Activated T-helper 1 cell treated with Interleukin-2 at 50 U/mL for 16 hours (primary cell): Measurements from ENCODE around the gene BTBD2.

ENCODE experiments used
- DNase-seq: peaks from one replicate; pipeline ENCODE4 v3.0.0-alpha.2; 2020; ENCODE audit warnings: low read depth

Gene BTBD2

GRCh38 chr19:1985588-1986356 is 29.7 kb downstream of the BTBD2 start:
- no peak for DNase-seq

- DNase-seq = no peak
Measured at GRCh38 chr19:1984357-1984756, 31.2 kb downstream of the BTBD2 start.

DNA sequence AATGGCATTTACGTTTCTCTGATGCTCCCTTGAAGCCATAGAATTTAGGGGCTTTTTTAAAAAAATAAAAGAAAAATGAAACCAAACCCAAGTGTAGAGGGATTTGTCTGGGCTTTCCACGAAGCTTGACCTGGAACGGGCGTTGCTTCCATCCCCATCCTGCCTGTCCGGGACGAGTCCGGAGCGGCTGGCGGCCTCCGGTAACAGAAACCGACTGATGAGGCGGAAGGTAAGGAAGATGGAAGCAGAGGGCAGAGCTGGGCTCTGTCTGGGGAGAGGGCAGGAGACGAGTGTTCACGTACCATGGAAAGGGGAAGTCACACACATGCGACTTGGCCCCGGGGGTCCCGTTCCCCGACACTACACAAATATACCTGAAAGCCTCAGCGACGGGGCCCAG is 34.3 kb downstream of the BTBD2 start:
- DNase-seq = no peak

DNA sequence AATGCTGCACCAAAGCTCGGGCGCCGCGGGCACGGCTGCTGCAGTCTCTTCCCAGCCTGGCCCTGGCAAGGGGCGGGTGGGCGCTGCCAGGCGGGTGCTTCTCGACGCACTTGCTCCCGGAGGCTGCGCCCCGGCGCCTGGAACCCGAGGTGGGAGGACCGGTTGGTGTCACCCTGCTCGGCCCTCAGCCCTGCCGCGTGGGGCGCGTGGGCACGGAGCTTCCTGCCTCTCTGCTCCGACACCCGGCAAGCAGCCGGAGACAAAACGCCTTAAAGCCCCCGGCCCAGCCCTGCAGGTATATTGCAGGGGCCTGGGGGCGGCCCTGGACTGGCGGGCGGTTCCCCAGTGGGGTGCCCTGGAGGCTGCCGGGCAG is 34.7 kb downstream of the BTBD2 start:
- no peak for DNase-seq

- no peak for DNase-seq
Measured at GRCh38 chr19:1980091-1980808, 35.3 kb downstream of the BTBD2 start.

GRCh38 chr19:1979642-1980041 is 35.9 kb downstream of the BTBD2 start:
- no peak for DNase-seq

DNA sequence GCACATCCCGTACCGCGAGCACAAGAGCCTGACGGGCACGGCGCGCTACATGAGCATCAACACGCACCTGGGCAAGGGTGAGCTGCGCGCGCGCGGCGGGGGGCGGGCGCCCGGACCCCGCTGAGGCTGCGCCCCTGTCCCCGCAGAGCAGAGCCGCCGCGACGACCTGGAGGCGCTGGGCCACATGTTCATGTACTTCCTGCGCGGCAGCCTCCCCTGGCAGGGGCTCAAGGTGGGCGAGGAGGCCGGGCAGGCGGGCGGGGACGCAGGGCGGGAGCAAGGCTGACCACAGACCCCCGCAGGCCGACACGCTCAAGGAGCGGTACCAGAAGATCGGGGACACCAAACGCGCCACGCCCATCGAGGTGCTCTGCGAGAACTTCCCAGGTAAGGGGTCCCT is 36.5 kb downstream of the BTBD2 start:
- DNase-seq = no peak

DNA sequence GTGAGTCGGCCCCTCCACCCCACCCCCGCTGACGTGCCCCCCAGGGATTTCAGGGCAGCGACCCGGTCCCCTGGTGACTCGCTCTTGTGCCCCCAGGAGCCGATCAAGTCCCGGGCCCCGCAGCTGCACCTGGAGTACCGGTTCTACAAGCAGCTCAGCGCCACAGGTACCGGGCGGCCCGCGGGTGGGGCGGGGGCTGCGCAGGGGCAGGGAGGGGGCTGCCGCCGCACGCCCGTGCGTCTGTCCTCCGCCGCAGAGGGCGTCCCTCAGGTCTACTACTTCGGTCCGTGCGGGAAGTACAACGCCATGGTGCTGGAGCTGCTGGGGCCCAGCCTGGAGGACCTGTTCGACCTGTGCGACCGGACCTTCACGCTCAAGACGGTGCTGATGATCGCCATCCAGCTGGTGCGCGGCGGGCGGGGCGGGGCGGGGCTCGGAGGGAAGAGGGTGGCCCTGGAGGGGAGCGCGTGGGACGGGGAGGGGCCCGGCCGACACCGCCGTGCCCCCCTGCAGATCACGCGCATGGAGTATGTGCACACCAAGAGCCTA is 37.1 kb downstream of the BTBD2 start:
- DNase-seq = no peak

DNA sequence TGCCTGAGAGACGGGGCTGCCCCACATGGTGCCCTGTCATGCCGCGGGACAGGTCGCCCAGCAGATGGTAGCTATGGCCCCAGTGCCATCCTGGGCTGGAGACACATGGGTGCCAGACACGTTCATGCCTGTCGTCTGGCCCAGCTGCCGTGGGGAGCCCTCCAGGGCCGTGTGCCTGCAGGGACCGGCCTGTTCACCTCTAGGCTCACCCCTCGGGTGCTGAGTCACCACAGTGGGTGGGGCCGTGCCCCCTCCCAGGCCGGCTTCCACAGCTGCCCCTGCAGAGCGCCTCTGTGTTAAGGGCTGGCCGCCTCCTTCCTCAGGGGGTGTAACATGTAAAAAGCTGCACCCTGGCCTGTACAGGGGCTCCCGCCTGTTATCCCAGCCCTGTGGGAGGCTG is 38.4 kb downstream of the BTBD2 start:
- DNase-seq = no peak

GRCh38 chr19:1975162-1975480 is 40.4 kb downstream of the BTBD2 start:
- no peak for DNase-seq

DNA sequence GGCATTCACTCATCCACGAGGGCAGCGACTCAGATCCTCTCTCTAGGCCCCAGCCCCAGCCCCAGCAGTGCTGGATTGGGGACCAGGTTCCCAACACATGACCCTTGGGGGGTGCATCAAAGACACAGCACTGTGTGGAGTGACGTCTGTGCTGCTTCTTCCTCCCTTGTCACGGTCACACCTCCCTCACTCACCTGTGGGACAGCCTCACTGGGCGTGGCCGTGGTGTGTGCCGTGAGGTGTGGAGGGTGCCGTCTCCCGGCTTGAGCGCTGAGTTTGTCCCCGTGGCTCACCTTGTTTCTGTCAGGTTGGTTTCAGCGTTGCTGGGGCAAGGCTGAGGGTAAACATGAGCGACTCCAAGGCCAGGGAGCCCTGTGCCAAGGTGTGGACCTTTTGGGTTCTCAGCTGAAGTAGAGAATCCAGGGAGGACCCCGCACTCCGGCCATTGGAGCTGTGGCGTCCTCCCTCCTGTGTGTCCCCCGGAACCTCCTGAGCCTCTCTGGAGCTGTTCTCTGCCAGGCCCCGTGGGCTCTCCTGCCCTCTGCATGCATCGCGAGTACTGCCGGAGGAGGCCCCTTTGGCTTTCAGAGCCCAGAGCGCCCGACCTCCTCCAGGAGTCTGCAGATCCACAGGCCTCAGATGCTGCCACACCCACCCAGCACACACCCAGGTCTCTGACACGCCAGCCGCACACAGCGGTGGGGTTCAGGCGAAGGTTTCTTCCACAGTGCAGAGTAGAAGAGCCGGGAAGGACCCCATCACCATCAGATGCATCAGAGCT is 40.9 kb downstream of the BTBD2 start:
- no peak for DNase-seq

GRCh38 chr19:1970806-1971502 is 44.6 kb downstream of the BTBD2 start:
- DNase-seq = no peak

DNA sequence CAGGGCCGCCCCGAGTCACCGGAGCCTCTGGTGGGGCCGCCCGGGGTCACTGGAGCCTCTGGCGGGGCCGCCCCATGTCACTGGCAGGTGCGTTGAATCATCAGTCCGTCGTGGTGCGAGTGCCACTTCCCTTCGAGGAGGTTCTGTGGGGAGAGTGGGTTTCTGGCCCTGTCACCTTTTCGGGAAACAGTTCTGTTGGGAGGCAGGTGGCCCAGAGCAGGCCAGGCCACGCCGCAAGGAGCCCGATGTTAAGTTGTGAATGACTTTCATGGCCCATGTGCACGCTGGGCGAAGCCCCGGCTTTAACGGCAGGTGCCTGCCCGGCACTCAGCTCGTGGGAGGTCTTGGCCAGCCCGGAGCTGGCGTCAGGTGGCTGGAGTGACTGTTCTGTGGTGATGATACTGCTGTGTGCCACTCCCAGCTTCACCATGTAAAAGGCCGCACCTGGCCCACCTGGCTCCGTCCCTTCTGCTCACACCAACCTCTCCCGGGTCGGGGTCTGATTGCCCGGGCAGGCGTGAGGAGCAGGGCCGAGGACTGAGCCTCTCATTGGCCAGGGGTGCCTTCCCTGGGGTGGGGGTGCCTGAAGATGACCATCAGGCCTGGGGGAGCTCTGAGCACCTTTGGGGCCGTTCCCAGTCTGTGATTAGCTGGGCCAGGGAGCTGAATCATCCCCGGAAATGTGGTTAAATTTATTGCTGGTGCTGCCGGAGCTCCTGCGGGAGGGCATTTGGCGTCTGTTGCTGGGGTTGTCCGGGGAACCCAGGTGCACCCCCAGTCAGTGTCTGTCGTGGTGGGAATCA is 45.3 kb downstream of the BTBD2 start:
- DNase-seq = no peak

GRCh38 chr19:1969176-1970002 is 46.1 kb downstream of the BTBD2 start:
- DNase-seq = no peak

DNA sequence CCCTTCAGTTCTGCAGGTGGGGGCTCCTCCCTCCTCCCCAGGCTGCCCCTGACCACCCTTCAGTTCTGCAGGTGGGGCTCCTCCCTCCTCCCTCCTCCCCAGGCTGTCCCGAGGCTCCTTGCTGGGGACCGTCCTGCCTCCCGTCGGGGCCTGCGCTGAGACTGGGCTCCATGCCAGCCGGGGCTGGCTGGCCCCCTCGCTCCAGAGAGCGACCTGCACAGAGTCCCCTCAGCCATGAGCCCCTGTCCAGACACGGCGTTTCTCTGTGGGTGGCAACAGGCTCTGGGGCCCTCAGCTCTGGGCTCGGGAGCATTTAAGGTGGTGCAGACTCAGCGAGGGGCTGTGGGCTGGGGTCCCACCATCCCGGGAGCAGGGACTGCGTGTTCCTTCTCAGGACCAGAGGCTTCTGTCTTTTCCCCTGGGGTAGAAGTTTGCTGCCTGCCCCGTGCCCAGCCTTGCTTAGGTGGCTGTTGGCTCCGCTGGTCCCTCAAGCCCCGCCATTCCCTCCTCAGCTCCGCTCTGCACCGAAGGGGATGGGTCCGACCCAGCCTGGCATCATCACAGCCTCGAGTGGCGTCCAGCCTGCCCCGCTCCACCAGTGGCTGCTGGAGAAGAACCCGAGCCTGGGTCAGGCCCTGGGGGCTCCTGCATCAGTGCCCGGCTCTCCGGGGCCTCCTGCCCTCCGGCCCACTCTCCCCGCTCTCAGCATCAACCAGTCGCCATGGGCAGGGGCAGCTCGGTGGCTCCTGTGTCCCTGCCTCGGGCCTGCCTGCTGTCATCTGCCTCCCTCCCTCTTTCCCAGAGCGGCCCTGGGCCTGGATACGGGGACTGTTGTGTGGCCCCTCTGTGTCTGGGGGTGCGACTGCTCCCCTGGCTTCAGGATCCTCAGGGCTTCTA is 47.0 kb downstream of the BTBD2 start:
- DNase-seq = no peak

- DNase-seq = no peak
Measured at GRCh38 chr19:1967087-1967608, 48.4 kb downstream of the BTBD2 start.

- no peak for DNase-seq
Measured at GRCh38 chr19:1962674-1963073, 52.8 kb downstream of the BTBD2 start.

DNA sequence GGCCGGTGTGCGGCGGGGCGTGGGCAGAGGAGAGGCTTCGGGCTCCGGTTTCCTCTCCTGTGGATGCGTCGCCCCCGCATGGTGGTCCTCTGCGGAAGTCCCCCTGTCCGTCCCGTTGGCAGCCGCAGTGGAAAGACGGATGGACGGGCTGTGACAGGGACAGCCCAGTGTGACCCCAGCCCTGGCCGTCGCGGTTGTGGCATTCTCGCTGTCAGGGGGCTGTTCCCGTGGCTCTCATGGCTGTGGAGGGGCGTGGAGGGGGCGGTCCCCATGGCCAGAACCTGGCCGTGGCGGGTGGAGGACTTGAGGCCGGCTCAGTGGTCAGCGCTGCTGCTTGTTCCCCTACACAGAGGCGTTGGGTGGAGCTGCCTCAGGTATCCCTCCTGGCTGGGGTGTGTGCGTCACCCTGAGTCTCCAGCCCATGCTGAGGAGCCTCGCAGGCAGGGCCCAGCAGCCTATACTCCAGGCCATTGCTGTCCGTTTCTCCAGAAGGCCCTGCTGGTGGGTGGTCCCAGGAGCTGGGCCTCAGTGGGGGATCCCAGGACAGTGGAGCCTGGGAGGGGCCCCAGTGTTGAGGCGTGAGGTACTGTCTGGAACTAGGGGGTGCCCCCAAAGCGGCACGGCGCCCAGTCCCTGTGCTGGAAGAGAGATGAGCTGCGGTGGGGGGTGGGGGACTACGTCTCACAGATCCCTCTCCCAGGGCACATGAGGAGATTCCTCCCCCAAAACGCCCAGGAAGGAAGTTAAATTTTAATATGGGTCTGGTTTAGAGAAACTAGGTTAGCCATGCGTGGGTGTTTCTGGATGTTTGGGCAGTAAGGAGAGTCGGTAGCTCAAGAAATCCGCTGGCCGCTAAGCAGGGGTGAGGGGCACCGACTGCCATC is 54.3 kb downstream of the BTBD2 start:
- no peak for DNase-seq
